HG03432 (cell line): ENCODE data around the gene DIS3L2.
"Not testable (repeated sequence)": the region's sequence is repeated elsewhere in the genome, so short reads cannot be mapped to it uniquely, and the experiment has no call there.

ENCODE experiments used
- ATAC-seq: cut with Tn5 transposase; IDR thresholded peaks from one replicate; pipeline ENCODE4 v1.9.1; 2021; ENCODE audit warnings: mild to moderate bottlenecking, moderate library complexity; ENCODE audit not compliant: unreplicated experiment

DIS3L2 gene

GRCh38 chr2:232363064-232363783 is 401.7 kb downstream of the DIS3L2 start:
- ATAC-seq = not testable (repeated sequence)

GRCh38 chr2:232363784-232364615 is 402.5 kb downstream of the DIS3L2 start:
- ATAC-seq = no peak

DNA sequence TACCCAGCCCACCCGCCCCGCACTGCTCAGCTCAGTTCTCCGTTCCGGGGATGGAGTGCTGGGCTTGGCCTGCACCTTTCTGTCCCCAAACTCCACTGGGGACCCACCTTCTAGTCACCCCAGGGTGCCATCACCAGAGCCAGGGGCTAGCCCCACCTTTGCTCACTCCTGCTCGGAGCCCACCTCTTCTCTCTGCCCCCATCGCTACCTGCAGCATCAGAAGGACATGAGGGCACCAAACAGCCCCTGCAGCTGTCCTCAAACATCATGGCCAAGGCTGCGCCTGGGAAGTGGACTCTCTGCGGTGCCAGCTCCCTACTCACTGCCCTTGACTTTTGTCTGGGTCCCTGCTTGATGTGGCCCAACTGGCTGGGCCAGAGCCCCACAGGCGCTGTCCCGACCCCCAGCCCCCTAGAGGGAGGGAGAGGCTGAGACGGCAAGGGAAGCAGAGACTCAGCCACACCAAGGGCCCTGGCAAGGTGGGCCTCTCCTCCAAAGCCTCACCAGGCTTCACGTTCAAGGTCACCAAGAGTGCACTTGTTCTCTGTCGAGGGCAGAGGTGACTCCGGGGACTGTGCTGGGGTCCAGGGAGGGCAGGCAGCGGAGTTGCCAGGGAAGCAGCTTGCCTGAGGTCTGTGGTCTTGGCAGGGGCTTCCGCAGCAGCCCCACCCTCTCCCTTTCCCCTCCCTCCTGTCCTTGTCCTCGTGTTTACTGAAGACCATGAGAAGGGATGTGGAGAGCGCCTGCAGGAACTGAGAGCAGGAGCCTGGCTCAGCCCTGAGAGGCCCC is 403.5 kb downstream of the DIS3L2 start:
- ATAC-seq = not testable (repeated sequence)

DNA sequence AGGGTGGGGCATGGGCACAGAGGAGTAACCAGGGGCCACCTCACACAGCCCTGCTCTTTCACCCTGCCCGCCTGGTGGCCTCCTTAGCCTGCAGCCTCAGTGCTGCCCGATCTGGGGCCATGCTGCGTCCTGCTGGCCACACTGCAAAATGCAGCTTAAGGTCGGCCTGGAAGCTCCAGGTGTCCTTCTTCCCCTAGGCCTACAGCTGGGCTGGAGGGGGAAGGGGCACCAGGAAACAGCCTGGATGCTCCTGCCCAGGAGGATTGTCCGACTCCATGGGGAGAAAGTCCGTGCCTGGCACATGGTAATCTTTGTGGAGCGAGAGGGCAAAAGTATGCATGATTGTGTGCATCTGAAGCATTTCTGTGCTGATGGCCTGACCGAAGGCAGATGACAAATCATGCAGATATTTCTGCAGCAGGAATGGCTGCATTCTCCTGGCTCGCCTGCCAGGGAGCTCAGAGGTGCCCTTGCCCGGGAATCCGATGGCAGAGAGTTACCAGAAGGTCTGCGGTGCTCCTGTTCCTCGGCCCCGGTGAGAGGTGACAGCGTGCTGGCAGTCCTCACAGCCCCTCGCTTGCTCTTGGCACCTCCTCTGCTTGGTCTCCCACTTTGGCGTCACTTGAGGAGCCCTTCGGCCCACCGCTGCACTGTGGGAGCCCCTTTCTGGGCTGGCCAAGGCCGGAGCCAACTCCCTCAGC is 404.3 kb downstream of the DIS3L2 start:
- ATAC-seq = no peak

DNA sequence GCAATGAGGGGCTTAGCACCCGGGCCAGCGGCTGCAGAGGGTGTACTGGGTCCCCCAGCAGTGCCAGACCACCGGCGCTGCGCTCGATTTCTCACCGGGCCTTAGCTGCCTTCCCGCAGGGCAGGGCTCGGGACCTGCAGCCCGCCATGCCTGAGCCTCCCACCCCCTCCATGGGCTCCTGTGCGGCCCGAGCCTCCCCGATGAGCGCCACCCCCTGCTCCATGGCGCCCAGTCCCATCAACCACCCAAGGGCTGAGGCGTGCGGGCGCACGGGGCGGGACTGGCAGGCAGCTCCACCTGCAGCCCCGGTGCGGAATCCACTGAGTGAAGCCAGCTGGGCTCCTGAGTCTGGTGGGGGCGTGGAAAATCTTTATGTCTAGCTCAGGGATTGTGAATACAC is 404.9 kb downstream of the DIS3L2 start:
- not testable (repeated sequence) for ATAC-seq

DNA sequence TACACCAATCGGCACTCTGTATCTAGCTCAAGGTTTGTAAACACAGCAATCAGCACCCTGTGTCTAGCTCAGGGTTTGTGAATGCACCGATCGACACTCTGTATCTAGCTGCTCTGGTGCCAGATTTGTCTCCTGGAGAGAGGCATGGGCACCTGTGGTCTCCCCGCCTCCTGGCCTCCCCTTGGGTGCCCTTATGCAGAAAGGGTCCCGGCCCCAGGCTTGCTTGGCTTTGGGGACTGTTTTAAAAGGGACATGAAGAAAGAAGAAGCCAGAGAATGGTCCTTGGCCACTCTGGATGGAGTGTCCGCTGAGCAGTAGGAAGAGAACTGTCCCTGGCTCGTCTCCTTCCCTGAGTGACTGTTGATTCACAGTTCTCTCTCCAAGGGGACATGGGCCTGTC is 405.5 kb downstream of the DIS3L2 start:
- ATAC-seq = no peak

- no peak for ATAC-seq
These were observed 406.2 kb downstream of the DIS3L2 start for GRCh38 chr2:232367591-232368233.

DNA sequence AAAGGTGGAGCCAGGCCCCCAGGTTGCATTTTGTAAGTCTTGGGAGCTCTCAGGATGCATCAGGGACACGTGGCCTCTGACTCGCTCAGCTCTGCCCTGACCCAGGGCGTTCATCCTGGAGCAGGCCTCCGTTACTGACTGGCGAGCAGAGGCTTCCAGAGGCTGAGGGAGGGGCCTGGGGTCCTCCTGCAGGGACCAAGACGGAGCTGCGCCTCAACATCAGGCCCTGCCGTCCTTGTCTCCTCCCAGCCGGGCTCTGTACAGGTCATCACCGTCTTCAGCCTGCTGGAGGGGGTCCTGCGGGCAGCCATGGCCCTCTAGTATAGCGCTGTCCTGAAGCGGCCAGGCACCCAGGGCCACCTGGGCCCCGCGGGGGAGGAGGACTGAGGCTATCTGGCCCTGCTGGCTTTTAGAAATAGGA is 406.8 kb downstream of the DIS3L2 start:
- no peak for ATAC-seq

DNA sequence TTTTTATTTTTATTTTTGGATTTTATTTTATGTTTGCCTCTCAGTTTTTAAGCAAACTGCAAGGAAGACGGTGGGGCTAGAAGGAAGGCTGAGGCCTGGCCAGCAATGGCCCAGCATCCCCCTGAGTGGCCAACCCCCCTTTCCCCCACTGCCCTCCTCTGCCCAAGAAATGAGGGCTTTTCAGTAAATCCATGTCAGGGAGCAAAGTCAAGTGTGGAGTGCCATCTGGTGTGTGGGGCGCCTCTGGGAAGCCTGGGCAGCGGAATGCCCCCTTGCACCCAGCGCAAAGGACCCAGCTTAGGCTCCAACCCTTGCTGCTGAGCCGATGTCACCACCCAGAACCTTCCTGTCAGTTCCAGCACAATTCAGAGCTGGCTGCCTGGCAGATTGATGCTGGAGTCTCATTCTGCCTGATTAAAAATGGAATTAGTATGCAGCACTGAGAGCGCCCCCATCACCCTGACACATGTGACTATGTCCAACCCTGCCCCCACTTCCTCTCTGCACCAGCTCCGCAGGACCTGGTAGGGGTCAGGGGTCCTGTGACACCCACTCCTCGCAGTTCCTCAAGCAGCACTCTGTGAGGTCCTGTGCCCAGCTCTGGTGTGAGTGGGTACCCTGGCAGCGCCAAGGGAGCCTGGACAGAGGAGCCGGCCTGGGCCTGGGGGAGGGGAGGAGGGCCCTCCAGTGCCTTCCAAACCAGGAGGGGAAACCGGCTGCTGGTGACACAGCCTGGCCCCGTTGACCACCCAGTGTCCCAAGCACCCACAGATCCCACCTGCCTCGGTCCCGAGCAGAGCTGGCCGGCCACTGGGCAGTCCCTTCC is 407.8 kb downstream of the DIS3L2 start:
- ATAC-seq = no peak

DNA sequence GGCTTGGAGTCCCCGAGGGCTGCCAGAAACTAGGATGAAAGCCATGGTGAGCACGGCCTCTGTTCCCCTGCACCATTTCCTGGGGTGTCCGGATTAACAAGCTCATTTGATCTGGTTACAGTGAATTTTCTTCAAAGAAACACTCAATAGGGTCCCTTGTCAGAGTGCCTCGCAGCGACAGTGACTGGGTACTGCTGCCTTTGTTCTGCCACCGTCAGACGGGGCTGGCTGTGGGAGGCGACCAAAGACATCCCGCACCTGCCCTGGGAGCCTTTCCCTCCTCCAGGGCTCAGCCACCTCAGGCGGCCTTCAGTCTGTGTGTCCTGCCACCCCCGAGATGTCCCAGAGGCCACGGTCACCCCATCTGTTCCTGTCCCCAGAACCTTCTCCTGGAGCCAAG is 408.5 kb downstream of the DIS3L2 start:
- ATAC-seq = not testable (repeated sequence)

DNA sequence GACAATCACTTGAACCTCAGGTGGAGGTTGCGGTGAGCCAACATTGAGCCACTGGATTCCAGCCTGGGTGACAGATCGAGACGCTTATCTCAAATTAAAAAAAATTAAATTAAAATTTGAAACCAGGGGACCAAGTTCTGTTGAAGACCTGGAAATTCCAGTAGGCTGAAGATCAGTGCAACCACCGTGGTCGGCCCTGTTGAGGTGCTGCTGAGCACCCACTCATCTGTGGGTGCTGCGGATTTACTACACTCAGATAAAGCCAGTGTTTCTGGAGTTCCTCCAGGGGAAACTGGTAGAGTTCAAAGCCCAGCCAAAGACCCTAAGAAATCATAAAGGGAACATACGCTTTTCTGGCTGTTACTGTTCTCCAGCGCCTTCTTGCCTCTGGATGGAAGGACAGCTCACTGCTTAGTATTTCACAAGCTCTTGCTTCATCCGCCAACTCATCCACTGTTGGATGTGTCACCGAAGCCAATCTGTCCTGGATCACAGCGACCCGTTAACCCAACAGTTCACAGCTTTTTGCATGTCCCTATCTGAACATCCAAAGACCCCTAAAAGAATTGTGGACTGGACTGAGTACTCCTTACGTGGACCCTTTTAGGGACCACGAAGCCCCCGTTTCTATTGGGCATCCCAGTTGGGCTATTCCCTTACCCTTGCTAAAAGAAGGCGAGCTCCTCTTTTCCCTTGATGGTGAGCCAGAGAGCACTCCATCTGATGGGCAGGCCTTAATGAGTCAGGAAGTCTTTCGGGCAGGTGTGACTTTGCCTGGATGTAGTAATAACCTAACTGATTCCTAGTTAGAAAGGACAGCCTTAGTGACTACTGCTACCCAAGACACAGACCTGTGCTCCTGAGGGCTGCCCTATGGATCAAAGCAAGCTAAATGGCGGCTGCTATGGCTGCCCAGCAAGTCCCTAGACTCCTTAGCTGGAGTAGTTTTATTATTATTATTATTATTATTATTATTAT is 411.0 kb downstream of the DIS3L2 start:
- ATAC-seq = no peak

DNA sequence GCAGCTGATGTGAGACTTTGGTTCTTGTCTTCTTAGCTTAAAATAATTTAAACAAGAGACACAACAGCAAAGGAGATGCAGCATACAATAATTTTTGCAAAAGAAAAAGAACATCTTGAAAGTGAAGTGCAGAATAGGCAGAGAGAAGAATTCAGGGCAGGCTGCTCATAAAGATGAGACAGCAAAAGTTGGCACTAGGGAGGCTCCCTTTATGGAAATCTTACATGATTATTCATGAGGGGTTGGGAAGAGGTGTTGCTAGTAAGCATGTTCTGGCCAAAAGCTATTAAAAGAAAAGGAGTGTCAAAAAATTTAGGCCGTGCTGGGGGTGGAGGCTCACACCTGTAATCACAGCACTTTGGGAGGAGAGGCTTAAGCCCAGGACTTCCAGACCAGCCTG is 412.8 kb downstream of the DIS3L2 start:
- ATAC-seq = no peak

GRCh38 chr2:232375164-232375563 is 413.7 kb downstream of the DIS3L2 start:
- no peak for ATAC-seq

- no peak for ATAC-seq
These were observed 414.7 kb downstream of the DIS3L2 start for GRCh38 chr2:232376260-232376659.

DNA sequence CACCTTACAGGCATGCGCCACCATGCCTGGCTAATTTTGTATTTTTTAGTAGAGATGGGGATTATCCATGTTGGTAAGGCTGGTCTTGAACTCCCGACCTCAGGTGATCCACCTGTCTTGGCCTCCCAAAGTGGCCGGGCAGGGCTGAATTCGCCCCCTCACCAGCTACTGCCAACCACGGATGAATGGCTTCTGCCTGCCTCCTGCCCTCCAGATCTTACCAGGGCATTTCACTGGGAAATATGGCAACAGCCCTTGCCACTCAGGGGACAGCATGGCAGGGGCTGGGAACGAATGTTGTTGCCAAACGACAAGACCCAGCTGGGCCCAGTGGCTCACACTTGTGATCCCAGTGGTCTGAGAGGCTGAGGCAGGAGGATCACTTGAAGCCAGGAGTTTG is 415.2 kb downstream of the DIS3L2 start:
- ATAC-seq = no peak

- no peak for ATAC-seq
These were observed 415.8 kb downstream of the DIS3L2 start for GRCh38 chr2:232377319-232377718.

DNA sequence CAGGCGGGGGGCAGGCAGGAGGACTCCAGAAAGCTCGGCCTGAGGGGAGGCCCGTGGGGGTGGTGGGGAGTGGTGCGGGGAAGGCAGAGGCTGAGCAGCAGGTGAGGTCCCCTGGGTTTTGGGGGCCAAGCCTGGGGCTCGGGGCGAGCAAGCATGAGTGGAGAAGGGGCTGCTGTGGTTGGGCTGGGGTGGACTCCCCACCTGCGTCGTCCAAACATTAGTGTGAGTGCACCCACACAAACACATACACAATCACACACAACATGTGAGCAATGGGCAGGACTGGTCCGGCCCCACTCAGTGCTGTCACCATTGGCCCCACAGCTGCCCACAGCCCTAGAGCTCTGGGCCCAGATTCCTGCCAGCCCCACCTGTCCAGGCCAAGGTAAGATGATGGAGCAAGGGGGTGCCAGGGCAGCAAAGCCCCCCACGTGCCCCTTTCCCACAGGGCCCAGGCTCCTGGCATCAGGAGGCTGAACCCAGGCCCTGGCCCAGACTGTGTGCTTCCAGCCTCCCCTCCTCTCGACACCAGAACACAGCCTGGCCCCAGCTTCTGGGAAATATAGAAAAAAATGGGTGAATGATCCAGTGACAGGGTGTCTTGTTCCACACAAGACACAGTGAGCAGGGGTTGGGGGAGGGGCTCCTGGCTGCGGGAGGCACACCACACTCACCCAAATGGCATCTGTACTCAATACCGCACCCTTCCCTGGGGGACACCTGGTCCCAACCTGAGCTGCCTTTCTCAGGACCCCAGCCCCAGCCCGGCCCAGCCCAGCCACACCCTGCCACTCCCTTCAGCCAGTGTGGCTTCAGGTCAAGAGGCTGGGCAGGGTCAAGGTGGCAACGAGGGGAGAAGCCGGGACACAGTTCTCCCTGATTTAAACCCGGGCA is 416.6 kb downstream of the DIS3L2 start:
- no peak for ATAC-seq
